Measurements from ENCODE around the gene LIG1.

The LIG1 gene

DNA sequence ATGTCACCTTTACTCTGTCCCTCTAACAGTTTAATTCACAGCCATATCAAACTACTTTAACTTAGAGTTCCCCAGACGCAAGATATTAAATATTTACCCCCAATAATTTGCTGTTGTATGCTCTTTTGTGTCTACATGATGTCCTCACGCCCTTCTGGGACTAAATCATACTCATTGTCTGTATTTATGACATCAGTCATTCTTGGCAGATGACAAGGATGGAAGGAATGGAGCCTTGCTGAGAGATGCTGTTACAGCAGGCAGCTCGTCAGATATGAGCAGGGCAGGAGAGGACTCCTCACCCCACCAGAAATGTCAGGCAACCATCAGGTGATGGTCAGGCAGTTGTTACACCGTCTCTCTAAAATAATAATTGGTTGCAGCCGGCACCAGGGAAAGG, 43.8 kb upstream of the LIG1 start:
- Histone ChIP-seq H3K4me2 (ENCODE audit: low read length) (no peak overlapping the region), H3K4me3 (ENCODE audit: low read length) (no peak overlapping the region)

DNA sequence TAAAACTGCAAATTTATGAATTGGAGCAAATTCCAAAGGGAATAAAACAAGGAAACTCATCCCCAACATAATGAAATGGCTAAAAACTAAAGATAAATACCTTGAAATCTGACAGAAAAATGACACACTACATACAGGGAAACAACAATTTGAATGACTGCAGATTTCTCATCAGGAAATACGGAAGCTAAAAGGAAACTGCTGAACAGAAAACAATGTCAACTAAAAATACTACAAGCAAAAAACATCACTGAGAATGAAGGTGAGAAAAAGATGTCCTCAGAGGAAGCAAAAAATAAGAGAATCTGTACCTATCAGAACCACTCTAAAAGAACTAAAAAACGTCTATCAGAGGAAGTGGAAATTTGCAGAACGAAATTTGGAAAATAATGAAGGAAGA, 39.9 kb upstream of the LIG1 start:
- H3K4me1 ChIP-seq (ENCODE audit: control insufficient read depth, low read length), result peaks cover 13% of the 10 kb centered on the region
- no peaks in the 10 kb centered on the region for H4K20me1 ChIP-seq (ENCODE audit: control insufficient read depth, insufficient read depth, low read depth, low read length)
- no peak for TF ChIP-seq EZH2phosphoT487 (IDR thresholded peaks at IDR 0.05; ENCODE audit: borderline replicate concordance, low read length)
- TF ChIP-seq, protein P1, sequence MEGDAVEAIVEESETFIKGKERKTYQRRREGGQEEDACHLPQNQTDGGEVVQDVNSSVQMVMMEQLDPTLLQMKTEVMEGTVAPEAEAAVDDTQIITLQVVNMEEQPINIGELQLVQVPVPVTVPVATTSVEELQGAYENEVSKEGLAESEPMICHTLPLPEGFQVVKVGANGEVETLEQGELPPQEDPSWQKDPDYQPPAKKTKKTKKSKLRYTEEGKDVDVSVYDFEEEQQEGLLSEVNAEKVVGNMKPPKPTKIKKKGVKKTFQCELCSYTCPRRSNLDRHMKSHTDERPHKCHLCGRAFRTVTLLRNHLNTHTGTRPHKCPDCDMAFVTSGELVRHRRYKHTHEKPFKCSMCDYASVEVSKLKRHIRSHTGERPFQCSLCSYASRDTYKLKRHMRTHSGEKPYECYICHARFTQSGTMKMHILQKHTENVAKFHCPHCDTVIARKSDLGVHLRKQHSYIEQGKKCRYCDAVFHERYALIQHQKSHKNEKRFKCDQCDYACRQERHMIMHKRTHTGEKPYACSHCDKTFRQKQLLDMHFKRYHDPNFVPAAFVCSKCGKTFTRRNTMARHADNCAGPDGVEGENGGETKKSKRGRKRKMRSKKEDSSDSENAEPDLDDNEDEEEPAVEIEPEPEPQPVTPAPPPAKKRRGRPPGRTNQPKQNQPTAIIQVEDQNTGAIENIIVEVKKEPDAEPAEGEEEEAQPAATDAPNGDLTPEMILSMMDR (IDR thresholded peaks at IDR 0.05; ENCODE audit: low read depth, low read length, poor library complexity, severe bottlenecking), result no peak
- H3K9me2 ChIP-seq (replicated peaks; ENCODE audit: control insufficient read depth, low read length), result no peaks in the 10 kb centered on the region
- peaks cover 16% of the 10 kb centered on the region for H3F3A ChIP-seq (ENCODE audit: control insufficient read depth, insufficient read depth)
- H3K9me3 ChIP-seq (ENCODE audit: control insufficient read depth, insufficient read depth, low read length), result no peaks in the 10 kb centered on the region
- H3K27me3 ChIP-seq (ENCODE audit: control insufficient read depth, low read length), result no peaks in the 10 kb centered on the region
- H3K27ac ChIP-seq (ENCODE audit: low read depth, low read length), result no peak overlapping the region
- peaks cover 10% of the 10 kb centered on the region for H3K79me2 ChIP-seq (ENCODE audit: control insufficient read depth, low read length)
- H3K36me3 ChIP-seq (ENCODE audit: control insufficient read depth, low read length), result peaks cover 46% of the 10 kb centered on the region
- H3K4me2 ChIP-seq (ENCODE audit: low read length), result peak overlapping the region; percentile 24; the same call in 1 of the 2 replicates
- H3K4me3 ChIP-seq (ENCODE audit: low read length), result no peak overlapping the region

More for the DNA sequence above, 43.8 kb upstream of the LIG1 start:
- Histone ChIP-seq H3K27ac (ENCODE audit: low read depth, low read length) (no peak overlapping the region), H3K36me3 (ENCODE audit: control insufficient read depth, low read length) (peaks cover 51% of the 10 kb centered on the region), H3K79me2 (ENCODE audit: control insufficient read depth, low read length) (no peaks in the 10 kb centered on the region), H3K9me3 (ENCODE audit: control insufficient read depth, insufficient read depth, low read length) (no peaks in the 10 kb centered on the region), H3K9me2 (replicated peaks; ENCODE audit: control insufficient read depth, low read length) (no peaks in the 10 kb centered on the region), H3K4me1 (ENCODE audit: control insufficient read depth, low read length) (peaks cover 7% of the 10 kb centered on the region), H3K27me3 (ENCODE audit: control insufficient read depth, low read length) (no peaks in the 10 kb centered on the region), H4K20me1 (ENCODE audit: control insufficient read depth, insufficient read depth, low read depth, low read length) (no peaks in the 10 kb centered on the region), H3F3A (ENCODE audit: control insufficient read depth, insufficient read depth) (peaks cover 11% of the 10 kb centered on the region; the same call in 1 of the 2 replicates)
- TF ChIP-seq, protein P1 (IDR thresholded peaks at IDR 0.05; ENCODE audit: low read depth, low read length, poor library complexity, severe bottlenecking), result no peak
- TF ChIP-seq EZH2phosphoT487 (IDR thresholded peaks at IDR 0.05; ENCODE audit: borderline replicate concordance, low read length), result no peak

DNA sequence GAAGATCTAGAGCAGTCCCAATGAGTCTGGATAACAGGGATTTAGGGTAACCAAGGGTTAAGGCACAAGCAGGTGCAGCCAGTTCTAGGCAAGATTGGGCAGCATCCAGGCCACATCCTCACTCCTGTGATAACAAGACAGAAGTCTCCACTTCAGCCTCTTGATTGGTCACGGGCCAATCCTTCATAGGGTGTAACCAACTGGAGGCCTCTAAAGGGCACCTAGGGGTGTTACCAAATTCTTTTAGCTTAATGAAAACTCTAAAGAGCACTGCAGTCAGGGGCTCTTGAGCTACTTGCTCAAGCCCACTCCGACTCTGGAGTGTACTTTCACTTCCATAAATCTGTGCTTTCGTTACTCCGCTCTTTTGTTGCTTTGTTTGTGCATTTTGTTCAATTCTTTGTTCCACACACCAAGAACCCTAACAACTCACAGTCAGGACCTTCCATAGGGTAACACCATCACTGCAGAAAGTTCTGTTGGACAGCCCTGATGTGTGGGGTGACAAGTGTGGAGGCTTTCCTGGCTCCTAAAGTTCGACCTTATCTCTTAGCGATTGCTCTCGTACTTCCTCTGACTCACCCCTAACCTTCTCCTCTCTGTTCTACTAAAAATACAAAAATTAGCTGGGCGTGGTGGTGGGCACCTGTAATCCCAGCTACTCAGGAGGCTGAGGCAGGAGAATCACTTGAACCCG, 36.4 kb upstream of the LIG1 start:
- no peak for TF ChIP-seq EZH2phosphoT487 (IDR thresholded peaks at IDR 0.05; ENCODE audit: borderline replicate concordance, low read length)
- no peak overlapping the region for H3K4me2 ChIP-seq (ENCODE audit: low read length)
- no peak overlapping the region for H3K4me3 ChIP-seq (ENCODE audit: low read length)
- peaks cover 23% of the 10 kb centered on the region for H3K36me3 ChIP-seq (ENCODE audit: control insufficient read depth, low read length)
- peaks cover 29% of the 10 kb centered on the region for H3K79me2 ChIP-seq (ENCODE audit: control insufficient read depth, low read length)
- H3K4me1 ChIP-seq (ENCODE audit: control insufficient read depth, low read length), result peaks cover 29% of the 10 kb centered on the region
- H3K9me3 ChIP-seq (ENCODE audit: control insufficient read depth, insufficient read depth, low read length), result no peaks in the 10 kb centered on the region
- H3K27me3 ChIP-seq (ENCODE audit: control insufficient read depth, low read length), result no peaks in the 10 kb centered on the region
- H3K27ac ChIP-seq (ENCODE audit: low read depth, low read length), result no peak overlapping the region
- H3K9me2 ChIP-seq (replicated peaks; ENCODE audit: control insufficient read depth, low read length), result no peaks in the 10 kb centered on the region
- peaks cover 11% of the 10 kb centered on the region for H3F3A ChIP-seq (ENCODE audit: control insufficient read depth, insufficient read depth)
- no peaks in the 10 kb centered on the region for H4K20me1 ChIP-seq (ENCODE audit: control insufficient read depth, insufficient read depth, low read depth, low read length)

Measured in DOHH2 (cell line).